Caco-2 (cell line): ENCODE measurements around the gene RAC3. TPM values are rescaled to one million over a fixed set of nuclear protein-coding genes. Genes with fewer than 3 reads are reported as not detected.

Experiments
- Bru-seq: library from RNA; stranded (reverse); fragments of 400-500 nt; gene quantifications from one replicate; lab custom pipeline; 2021; lab: Mats Ljungman, UMichigan
- BruChase-seq, 2 experiments: library from RNA; stranded (reverse); fragments of 400-500 nt; gene quantifications; one replicate each; lab custom pipeline; 2021; lab: Mats Ljungman, UMichigan
- BruUV-seq: library from RNA; stranded (reverse); fragments of 400-500 nt; replicated peaks from 2 replicates; lab custom pipeline; 2021; lab: Mats Ljungman, UMichigan
- CTCF ChIA-PET: fragments of 300-600 bp; sonication (Branson Sonifier 250); formaldehyde crosslinking; loops from one replicate; lab custom pipeline; 2022; ENCODE audit warnings: antibody characterized with exemption; lab: Charles Lee
- POLR2A ChIA-PET: fragments of 300-600 bp; sonication (Branson Sonifier 250); formaldehyde crosslinking; loops from one replicate; lab custom pipeline; 2022; ENCODE audit warnings: antibody characterized with exemption; lab: Charles Lee
- DNase-seq, 2 experiments: peaks; one replicate each; pipeline versions ENCODE4 v3.0.0 to v3.0.0-alpha.2; 2020 to 2022
- H3K27me3 ChIP-seq: replicated peaks from 2 replicates; pipeline ENCODE4 v1.6.0; 2011; ENCODE audit warnings: low read length; ENCODE audit not compliant: control insufficient read depth, insufficient read depth
- H3K36me3 ChIP-seq: 2 replicates; pipeline ENCODE4 v1.5.1; 2011; ENCODE audit warnings: low read length; ENCODE audit not compliant: control insufficient read depth, insufficient read depth
- H3K4me1 ChIP-seq: fragments of 250-450 bp; sonication (Bioruptor Pico); 2 replicates; pipeline ENCODE4 v1.5.1; 2020; ENCODE audit warnings: mild to moderate bottlenecking
- H3K4me3 ChIP-seq: 2 replicates; pipeline ENCODE4 v1.5.1; 2011; ENCODE audit warnings: low read depth, mild to moderate bottlenecking, control low read depth, low read length
- H3K9me3 ChIP-seq: fragments of 250-450 bp; sonication (Bioruptor Pico); 2 replicates; pipeline ENCODE4 v1.5.1; 2020; ENCODE audit warnings: mild to moderate bottlenecking, moderate library complexity
- H3K27ac Mint-ChIP-seq: one replicate; pipeline ENCODE4 v1.8.0; 2022; ENCODE audit warnings: mixed read lengths; ENCODE audit not compliant: unreplicated experiment
- H3K27me3 Mint-ChIP-seq: one replicate; pipeline ENCODE4 v1.8.0; 2022; ENCODE audit warnings: mixed read lengths; ENCODE audit not compliant: insufficient read depth, unreplicated experiment
- H3K36me3 Mint-ChIP-seq: one replicate; pipeline ENCODE4 v1.8.0; 2022; ENCODE audit warnings: mild to moderate bottlenecking, mixed read lengths; ENCODE audit not compliant: insufficient read depth, unreplicated experiment
- H3K4me1 Mint-ChIP-seq: one replicate; pipeline ENCODE4 v1.8.0; 2022; ENCODE audit warnings: low read depth, mixed read lengths; ENCODE audit not compliant: unreplicated experiment
- H3K4me3 Mint-ChIP-seq: one replicate; pipeline ENCODE4 v1.8.0; 2022; ENCODE audit warnings: mild to moderate bottlenecking, moderate library complexity, mixed read lengths; ENCODE audit not compliant: unreplicated experiment
- H3K9me3 Mint-ChIP-seq: one replicate; pipeline ENCODE4 v1.8.0; 2022; ENCODE audit warnings: mixed read lengths; ENCODE audit not compliant: unreplicated experiment
- intact Hi-C: fragments of 100-400 bp; cut with micrococcal nuclease; formaldehyde crosslinking; loops from one replicate; pipeline ENCODE4 v1.10.0; 2022; ENCODE audit not compliant: unreplicated experiment
- long read RNA-seq: library from polyadenylated mRNA; stranded (forward); transcript quantifications from one replicate; pipeline ENCODE4 v2.0.0, GENCODE V29; 2022
- total RNA-seq: library from RNA; stranded (reverse); gene quantifications from 2 replicates; pipeline ENCODE4 v1.2.3, GENCODE V29; 2022
- TF ChIP-seq, protein P1 (sequence below), 2 experiments: fragments of 200-600 bp in 1 of 2; IDR thresholded peaks; 1 replicate in 1 of 2; 2 replicates in 1 of 2; pipeline versions ENCODE4 v1.5.1 to v1.8.0; 2011 to 2022; ENCODE audit warnings: antibody characterized with exemption in 1 of 2, control low read depth in 1 of 2, inconsistent platforms in 1 of 2, low read depth in 1 of 2, low read length in 1 of 2, mild to moderate bottlenecking in 1 of 2, moderate library complexity in 1 of 2; ENCODE audit not compliant: insufficient read depth in 1 of 2, severe bottlenecking in 1 of 2, unreplicated experiment in 1 of 2

The RAC3 gene
- total RNA-seq = 94.5 and 96.7 TPM in 2 replicates
- percentile 61 among the genes with signal in this experiment for Bru-seq, nascent RNA
- BruChase-seq, experiment 1, labeled RNA remaining after a 2-hour chase = percentile 74 among the genes with signal in this experiment
- BruChase-seq, experiment 2, labeled RNA remaining after a 6-hour chase = percentile 92 among the genes with signal in this experiment
- long read RNA-seq, partial matches to known transcripts = 0 of 5 reads
- long read RNA-seq, other reads (novel, unspliced or antisense) = 3 of 5 reads

DNA sequence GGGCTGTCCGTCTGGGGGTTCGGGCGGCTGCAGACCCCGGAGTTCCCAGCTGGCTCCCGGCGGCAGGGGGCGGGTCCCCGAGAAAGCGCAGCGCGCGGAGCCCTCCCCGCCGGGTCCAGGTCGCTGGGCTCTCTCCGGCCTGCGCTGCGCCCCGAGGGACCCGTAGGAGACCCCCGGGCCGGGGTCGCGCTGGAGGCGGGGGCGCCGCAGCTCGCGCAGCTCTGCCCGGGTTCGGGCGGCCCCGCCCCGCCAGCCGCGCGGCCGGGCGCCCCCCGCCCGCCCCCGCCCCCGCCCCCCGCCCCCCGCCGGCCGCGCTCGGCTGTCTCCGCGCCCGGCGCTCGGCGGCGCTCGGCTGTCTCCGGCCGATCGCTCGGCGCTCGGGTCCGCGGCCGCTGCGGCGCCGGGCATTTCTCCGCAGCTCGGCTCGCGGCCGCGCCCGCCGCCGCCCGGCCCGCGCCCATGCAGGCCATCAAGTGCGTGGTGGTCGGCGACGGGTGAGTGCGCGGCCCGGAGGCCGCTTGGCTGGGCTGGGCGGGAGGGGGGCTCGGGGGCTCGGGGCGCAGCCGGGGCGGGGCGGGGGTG, at the start of gene RAC3:
Gene RAC3 (plus strand): TSS at position 376 of the 582 bp plus-strand sequence. CDS start 84 bp downstream, at position 460.
- H3K27me3 ChIP-seq = no peaks in the 10 kb centered on the region
- Mint-ChIP-seq H3K4me1 (peaks cover 11% of the 10 kb centered on the region), H3K27me3 (no peaks in the 10 kb centered on the region), H3K36me3 (peaks cover 34% of the 10 kb centered on the region), H3K4me3 (peak within 1 kb of the TSS; percentile 85), H3K27ac (peak within 1 kb of the TSS; percentile 80), H3K9me3 (no peaks in the 10 kb centered on the region)
- BruUV-seq = no TSS peak
- peak in 1 of 2 experiments; percentile 72 for DNase-seq
- H3K9me3 ChIP-seq = no peaks in the 10 kb centered on the region
- peaks cover 20% of the 10 kb centered on the region for H3K4me1 ChIP-seq
- H3K36me3 ChIP-seq = peaks cover 2% of the 10 kb centered on the region; the same call in 1 of the 2 replicates
- ChIA-PET CTCF (interaction anchor here (0.8 to 2.7 kb wide), 7 partner anchors 10 to 103 kb away, joined by 3 to 36 read pairs (median 7); partner anchors contain the start of genes CENPX and LRRC45), POLR2A (interaction anchor here (0.6 to 2.2 kb wide), 5 partner anchors 9 to 198 kb away, joined by 4 to 12 read pairs (median 4); partner anchors contain the start of genes CENPX, FASN, LRRC45 and MCRIP1)
- TF ChIP-seq, protein P1, sequence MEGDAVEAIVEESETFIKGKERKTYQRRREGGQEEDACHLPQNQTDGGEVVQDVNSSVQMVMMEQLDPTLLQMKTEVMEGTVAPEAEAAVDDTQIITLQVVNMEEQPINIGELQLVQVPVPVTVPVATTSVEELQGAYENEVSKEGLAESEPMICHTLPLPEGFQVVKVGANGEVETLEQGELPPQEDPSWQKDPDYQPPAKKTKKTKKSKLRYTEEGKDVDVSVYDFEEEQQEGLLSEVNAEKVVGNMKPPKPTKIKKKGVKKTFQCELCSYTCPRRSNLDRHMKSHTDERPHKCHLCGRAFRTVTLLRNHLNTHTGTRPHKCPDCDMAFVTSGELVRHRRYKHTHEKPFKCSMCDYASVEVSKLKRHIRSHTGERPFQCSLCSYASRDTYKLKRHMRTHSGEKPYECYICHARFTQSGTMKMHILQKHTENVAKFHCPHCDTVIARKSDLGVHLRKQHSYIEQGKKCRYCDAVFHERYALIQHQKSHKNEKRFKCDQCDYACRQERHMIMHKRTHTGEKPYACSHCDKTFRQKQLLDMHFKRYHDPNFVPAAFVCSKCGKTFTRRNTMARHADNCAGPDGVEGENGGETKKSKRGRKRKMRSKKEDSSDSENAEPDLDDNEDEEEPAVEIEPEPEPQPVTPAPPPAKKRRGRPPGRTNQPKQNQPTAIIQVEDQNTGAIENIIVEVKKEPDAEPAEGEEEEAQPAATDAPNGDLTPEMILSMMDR (IDR thresholded peaks at IDR 0.05; ENCODE audit: insufficient read depth in 1 of 2, low read depth in 1 of 2, low read length in 1 of 2, severe bottlenecking in 1 of 2, unreplicated experiment in 1 of 2) = no peak
- intact Hi-C loops = no loop called here
- H3K4me3 ChIP-seq = peak within 1 kb of the TSS; percentile 64

DNA sequence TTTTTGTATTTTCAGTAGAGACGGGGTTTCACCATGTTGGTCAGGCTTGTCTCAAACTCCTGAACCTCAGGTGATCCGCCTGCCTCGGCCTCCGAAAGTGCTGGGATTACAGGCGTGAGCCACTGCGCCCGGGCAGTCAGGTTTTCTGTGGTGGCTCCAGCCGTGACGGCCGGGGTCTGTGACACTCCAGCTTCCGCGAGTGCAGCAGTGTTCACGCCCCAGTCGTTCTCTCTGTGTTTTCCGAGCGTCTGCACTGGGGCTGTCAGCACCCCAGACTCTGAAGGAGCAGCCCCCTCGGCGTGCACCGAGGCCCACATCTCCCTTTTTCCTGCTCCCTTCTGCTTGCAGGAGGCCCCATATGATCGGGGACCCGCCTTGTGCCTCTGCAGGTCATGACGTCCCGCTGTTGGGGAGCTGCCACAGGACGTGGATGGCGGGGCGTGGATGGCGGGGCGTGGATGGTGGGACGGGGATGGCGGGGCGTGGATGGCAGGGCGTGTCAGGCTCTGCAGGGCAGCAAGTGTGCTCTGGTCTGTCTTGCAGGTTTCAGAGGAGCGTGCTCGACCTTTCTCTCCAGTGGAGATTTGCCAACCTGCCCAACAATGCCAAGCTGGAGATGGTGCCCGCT, 48.4 kb upstream of the RAC3 start:
- H3K4me3 Mint-ChIP-seq = no peak overlapping the region
- H3K4me1 Mint-ChIP-seq = no peaks in the 10 kb centered on the region
- peaks cover 71% of the 10 kb centered on the region for H3K36me3 Mint-ChIP-seq
- H3K9me3 ChIP-seq = no peaks in the 10 kb centered on the region
- TF ChIP-seq, protein P1 (IDR thresholded peaks at IDR 0.05; ENCODE audit: insufficient read depth in 1 of 2, low read depth in 1 of 2, low read length in 1 of 2, severe bottlenecking in 1 of 2, unreplicated experiment in 1 of 2) = no peak
- ChIA-PET CTCF (no interaction called here), POLR2A (interaction anchor here (0.6 kb wide), 1 partner anchor 20 kb away, joined by 3 read pairs; no protein-coding TSS in a partner anchor)
- no peaks in the 10 kb centered on the region for H3K9me3 Mint-ChIP-seq
- H3K27me3 Mint-ChIP-seq = no peaks in the 10 kb centered on the region
- BruUV-seq = no TSS peak
- H3K36me3 ChIP-seq = peaks cover 3% of the 10 kb centered on the region
- intact Hi-C loops = no loop called here
- no peak overlapping the region for H3K27ac Mint-ChIP-seq
- H3K4me1 ChIP-seq = no peaks in the 10 kb centered on the region
- no peak overlapping the region for H3K4me3 ChIP-seq
- H3K27me3 ChIP-seq = no peaks in the 10 kb centered on the region
- DNase-seq = no peak
